ENCODE data around the gene DAPK1.

DAPK1 gene

DNA sequence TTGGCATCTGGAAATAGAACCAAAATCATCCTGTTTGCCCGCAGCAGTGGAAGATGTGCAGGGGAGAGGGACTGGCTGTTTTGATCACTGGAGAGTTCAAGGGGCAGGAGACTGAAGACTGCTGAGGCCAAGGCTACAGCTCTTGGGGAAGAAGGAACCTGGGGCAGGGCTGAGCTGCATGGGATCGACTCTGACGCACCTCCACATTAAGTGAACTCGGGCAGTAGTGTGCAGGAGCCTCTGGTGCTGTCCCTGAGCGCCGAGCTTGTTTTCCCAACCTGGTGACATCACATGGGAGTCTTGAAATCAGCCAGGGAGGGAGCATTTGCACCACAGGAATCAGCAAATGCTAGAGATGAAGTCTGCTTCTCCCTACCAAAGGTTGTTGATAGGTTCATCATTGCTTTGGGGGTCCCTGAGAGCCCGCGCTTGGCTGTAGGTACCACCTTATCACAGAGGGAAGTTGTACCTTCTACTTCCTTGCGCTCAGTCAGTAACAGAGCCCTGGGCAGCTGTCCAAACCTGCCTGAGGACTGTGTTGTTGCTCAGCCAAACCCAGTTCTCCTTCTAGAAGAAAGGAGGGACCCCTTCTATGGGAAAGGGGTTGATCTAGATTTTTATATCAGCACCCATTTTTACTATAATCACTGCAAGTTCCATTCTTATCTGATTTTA, 175.9 kb downstream of the DAPK1 start:
- DNase-seq, result no peak

DNA sequence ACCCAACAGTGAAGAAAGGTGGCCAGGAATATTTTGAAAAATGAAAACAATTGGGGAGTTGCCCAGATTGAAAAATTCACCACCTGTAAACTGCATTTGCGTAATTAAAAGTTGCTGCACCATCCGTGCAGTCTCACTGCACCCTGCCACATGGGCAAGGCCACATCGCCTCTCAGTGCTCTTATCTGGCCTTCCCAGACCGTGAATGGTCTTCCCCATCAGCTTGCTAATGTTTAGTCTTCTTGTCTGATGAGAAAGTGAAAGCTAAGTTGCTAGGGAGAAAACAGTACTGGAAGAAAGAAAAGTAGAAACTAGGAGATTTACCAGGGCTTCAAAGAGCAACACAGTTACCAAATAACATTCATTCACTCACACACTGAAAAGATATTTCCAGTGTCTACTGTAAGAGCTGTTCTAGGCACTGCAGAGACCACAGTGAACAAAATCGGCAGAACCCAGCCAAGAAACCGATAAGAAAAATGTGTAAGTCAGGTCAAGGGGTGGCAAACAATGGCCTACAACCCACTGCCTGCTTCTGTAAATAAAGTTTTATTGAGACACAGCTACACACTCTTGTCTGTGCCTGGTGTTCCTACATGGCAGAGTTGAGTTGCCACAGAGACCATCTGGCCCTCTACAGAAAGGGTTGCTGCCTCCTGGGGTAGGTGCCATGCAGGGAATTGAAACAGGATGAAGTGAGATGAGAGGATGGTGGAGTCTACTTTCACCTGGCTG, 177.1 kb downstream of the DAPK1 start:
- DNase-seq, result no peak

DNA sequence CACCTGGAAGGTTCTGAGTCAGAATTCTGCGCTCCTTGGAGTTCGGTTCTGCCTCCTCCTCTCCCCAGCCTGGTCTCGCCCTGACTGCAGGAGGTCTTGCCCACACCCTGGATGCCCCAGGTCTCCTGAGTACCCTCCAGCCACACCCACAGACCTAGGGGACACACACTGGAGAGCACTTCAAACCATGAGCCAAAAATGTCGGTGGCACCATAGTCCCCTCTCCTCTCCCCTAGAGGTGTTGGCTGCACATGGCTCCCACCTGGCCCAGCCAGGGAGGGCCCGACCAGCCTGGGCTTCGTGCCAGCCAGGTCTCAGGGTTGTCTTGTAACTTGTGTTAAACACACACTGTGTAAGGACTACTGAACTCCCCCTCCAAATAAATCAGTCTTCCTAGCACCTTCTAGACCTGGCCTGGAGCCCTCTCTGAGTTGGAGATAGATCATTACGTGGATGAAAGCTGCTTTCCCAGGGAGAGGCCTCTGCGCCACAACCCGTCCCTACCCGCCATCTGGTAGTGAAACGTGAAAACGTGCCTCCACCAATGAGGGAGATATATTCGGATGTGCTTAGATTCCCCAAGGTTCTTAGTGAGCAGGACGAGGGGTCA, 178.3 kb downstream of the DAPK1 start:
- no peak for DNase-seq

DNA sequence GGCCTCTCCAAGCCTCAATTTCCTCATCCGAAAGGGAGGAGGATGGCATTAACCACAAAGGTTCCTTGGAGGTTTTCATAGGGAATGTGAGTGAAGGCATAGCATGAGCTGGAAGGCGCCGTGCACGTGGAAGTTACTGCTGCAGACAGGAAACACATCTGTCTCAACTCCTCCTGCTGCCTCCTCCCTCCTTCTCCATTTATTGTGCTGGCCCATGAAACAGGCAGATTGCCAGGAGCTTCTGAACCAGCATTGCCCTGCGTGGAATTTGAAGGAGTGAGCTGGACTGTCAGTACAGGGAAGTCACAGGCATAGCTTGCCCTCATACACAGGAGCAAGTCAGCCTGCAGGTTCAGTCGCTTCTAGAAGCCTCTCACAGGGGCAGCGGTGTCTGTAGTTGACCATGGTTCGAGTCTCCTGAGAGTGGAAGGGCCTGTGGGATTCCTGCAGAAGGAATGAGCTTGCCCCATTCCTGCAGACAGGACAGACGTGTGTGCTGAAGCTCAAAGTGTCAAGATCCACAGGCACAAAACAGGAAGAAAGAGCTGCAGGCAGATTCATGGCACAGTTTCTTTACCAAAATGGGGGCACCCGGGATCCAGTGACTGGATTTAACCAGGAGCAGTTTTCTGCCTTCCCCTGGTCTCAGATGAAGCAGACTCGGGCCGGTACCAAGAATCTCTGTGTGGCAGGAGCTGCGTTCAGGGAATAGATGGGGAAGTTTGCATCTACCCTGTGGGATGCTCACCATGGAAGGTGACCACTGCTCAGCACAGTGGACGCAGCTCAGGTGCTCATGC, 179.5 kb downstream of the DAPK1 start:
- DNase-seq, result no peak

DNA sequence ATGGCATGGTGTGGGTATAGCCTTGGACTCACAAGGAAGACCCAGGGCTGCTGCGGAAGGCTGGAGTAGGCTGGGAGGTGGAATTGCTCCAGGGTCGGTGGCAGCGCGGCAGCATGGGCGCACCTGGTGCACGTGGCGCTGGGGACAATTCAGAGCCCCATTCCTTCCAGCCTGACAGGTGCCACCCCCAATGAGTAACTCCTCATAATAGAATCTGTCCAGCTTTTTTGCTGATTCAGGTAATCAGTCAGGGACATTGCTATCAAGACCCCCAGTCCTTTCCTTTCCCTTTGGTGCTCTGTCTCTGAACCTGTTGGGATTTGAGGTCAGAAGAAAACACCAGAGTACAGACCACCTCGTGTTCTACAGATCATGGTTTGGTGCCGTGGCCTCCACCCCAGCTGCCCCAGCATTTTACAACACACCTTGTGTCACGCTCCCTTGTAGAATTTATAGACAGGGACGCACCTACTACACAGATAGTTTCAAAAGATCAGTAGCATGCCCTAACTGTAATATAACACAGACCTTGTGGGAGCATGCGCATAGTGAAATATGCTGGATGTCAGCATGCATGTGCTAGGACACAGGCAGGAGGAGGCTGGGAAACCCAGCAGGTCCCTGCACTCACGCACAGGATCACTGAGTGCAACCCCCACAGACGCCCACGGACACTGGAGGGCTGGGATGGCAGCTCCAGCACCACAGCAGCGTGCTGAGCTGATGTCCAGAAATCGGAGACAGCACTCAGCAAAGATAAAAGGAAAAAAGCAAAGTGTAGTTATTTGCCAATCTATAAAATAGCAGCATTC, 180.3 kb downstream of the DAPK1 start:
- DNase-seq, result no peak

DNA sequence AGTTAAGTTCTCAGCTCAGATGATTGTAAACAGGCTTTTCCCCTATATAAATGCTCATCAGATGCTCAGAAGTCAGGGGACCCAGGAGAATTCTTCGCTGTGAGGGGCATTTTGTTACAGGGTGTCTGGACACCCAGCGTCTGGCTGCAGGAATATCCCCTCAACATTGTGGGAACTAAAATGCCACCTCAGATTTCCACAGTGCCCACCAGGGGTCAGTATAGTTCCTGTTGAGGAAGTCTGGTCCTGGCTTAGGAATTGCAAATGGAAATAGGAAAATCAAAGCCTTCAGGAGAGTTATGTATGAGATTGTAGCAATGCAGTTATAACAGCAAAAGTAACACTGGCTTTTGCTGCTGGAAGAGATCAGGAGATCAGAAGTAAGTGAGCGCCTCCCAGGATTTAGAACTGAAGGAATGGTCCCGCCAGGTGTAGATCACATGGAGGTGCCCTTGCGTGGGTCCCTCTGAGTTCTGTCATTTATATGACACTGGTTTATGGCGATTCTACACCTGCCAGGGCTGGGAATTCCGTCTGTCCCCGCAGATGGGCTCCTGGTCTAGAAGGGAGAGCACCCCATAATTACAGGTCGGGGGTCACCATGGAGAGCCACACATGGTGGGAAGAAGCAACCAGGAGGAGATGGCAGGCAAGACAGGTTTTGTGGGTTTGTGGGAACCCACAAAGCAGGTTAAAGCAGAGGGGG, 181.1 kb downstream of the DAPK1 start:
- DNase-seq, result peak; percentile 31 to 68

DNA sequence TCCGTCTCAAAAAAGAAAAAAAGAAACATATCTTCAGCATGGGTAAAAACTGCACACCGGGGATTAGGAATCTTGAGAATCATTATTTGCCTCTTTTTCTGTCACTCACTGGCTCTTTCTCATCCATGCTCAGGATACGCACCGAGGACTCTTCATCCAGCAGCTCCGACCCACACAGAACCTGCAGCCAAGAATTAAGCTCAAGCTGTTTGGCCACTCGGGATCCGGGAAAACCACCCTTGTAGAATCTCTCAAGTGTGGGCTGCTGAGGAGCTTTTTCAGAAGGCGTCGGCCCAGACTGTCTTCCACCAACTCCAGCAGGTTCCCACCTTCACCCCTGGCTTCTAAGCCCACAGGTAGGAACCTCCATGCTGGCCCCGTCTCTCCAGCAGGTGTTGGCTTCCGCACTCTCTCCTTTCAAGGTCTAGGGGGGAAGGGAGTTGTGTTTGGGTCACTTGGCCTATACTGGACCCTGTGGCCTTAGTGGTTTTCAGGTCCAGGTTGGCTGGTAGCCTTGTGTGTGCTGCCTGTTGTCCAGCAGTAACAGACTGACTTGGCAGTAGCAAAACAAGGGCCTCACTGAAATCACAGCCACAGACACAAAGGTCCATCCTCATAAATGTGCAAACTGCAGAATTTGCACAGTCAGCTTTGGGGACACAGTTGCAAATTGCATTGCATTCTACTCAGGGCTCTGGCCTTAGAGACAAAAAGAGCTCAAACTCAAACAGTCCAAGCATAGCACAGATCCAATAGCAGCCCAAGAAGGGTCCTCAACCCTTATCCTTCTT, 183.8 kb downstream of the DAPK1 start:
- DNase-seq, result no peak

DNA sequence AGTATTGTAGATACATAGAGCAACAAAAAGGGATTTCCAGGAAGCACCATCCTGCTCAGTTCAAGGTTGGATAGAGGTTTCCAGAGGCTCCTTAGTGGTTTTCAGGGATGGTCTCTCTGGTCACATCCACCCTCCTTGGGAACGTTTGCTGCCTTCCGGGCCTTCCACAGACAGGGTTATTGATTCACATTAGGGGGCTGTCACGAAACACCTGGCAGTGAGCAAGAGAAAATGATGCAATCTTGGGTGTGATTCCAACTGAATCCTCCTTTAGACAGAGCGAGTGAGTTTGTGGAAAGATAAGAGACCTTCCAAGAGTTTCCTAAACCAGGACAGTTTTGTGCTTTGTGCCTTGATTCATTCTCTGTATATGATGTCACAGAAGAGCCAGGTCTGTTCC, 184.4 kb downstream of the DAPK1 start:
- no peak for DNase-seq

DNA sequence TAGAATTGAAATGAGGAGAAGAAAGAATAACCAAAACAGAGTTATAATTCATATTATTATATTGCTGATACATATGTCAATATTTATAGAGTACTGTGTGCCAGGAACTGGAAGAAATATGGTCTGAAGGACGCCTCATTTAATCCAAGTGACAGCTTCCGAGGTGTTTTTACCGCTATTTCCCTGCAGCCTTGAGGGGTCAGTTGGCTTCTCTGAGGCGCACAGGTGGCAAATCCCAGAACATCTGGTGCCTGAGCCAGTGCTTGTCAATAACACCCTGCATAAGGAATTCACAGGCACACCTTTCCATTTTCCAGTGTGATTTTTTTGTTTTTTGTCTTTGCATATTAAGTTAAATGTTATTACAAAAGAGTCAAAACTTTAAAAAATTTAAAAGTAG, 185.0 kb downstream of the DAPK1 start:
- DNase-seq, result no peak

DNA sequence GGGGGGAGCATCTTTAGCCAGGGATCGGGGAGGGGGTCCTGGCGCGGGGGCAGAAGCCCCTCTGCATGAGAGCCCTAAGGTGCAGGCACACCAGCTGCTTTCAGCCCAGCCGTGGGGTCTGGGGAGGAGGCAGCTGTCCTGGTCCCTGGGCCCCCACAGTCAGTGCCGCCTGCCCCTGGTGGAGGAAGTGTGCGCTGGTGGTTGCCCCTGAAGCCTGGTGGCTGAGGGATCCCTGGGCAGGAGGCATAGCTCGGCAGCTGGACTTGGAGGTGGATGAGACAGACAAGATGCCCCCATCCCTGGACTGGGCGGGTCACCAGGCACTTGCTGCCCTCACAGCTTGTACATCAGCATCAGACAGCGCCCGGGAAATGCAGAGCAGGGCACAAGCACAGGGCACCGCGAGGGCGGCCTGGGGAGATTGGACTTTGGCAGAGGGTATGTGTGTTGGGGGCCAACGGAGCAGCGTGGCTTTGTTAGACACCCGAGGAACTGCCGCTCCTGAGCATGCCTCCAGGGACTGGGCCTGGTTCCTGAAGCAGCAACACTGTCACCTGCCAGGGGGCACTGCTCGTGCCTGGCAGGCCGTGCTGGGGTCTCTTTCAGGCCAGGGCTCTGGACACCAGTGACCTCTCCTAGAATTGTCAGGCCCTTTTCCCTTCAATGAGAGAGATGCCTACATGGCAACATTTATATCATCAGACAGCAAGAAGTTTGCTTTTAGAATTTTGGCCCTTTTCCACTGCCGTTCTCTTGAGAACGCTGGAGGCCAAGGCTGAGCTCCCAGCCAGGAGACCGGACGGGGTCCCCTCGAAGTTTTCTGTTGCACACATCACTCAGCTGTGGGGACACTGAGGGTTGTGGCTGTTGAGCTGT, 186.3 kb downstream of the DAPK1 start:
- DNase-seq, result no peak

DNA sequence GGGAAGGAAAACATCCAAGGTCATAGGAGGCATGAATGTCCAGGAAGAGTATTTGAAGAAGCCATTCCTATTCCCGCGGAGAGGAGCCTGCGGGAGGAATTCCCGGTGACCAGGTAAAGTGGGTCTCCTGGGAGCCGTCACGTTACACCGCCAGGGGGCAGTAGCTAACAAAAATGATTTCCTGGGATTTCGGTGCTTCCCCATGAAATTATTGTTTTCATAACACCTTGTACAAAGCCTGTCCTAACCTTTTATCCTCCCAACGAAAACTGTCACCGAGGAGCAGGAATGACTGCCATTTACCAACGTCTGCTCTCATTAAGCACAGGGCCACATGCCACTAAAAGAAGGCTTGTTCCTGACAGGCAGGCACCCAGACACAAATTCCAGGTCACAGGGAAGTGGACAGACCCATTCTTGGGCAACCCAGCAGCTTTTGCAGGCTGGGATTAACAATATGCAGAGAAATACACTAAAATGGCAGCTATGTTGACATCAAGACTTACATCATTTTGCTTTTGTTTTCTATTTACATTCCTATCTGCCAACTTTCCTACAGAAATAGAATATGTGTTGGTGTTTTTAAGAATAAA, 187.1 kb downstream of the DAPK1 start:
- peak in 1 of 2 experiments; percentile 53 for DNase-seq

DNA sequence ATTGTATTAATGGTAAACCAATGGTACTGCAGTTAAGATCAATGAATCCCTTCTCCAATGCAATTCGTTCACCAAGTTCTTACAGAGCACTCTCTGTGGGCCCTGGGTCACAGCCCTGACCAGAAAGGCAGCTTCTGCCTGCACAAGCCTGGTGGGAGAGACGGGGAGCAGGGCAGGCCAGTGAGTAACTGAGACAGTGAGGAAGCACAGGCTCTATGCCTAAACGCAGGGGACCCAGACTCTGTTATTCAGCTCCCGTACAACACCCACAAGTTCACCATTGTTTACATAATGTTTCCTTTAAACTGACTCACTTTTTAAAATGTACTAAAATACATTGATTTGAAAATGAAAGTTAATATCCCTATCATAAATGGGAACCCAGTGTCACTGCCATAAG, 187.8 kb downstream of the DAPK1 start:
- DNase-seq, result no peak

DNA sequence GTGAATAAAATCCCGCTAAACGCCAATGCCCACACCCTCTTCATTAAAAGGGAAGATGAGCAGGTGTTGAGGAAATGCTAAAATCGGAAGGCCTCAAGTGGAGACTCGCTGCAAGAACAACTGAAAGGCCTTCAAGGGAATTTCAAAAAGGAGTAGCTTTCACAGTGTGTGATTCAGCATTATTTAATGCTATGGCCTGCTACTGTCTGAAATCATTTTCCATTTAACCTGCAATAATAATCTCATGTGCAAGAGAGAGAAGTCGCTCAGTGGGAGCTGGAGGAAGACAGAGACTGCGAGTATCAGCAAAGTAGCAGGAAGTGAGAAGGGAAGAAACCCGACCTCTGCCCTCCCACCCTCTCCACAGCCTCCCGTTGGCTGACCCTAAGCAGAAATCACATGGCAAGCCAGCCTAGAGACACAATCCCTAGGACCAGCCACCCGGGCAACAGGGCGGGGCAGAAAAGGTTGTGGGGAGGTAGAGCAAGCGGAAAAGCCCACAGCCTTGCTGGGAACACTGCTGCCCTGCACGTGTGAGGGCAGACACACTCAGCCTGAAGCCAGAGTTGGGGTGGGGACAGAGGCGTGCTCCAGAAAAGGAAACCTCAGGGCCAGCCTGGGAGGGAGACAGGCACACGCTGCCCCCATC, 188.3 kb downstream of the DAPK1 start:
- DNase-seq, result no peak

DNA sequence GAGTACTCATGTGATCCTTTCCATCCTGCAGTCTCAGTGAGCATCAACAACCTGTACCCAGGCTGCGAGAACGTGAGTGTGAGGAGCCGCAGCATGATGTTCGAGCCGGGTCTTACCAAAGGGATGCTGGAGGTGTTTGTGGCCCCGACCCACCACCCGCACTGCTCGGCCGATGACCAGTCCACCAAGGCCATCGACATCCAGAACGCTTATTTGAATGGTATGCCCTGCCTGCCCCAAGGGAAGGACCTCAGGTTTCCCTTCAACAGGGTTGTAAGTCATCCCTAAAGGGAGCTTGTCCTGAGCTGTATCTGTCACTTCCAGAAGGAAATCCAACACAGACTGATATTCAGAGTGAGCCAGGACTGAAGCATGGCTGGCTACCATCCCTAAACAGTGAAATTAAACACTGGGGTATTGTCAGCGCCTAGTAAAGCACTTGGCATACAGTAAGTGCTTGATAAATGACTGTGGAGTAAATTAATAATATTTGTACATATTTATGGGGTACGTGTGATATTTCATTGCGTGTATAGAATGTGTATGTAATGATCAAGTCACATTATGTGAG, 188.9 kb downstream of the DAPK1 start:
- no peak for DNase-seq

DNA sequence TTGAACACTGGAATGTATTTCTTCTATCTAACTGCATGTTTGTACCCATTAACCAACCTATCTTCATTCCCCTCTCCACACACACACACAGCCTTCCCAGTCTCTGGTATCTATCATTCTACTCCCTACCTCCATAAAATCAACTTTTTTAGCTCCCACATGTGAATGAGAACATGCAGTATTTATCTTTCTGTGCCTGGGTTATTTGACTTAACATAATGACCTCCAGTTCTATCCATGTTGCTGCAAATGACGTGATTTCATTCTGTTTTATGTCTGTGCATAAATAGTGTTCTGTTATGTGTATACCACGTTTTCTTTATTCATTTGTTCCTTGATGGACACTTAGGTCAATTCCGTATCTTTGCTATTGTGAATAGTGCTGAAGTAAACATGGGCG, 189.5 kb downstream of the DAPK1 start:
- DNase-seq, result no peak

DNA sequence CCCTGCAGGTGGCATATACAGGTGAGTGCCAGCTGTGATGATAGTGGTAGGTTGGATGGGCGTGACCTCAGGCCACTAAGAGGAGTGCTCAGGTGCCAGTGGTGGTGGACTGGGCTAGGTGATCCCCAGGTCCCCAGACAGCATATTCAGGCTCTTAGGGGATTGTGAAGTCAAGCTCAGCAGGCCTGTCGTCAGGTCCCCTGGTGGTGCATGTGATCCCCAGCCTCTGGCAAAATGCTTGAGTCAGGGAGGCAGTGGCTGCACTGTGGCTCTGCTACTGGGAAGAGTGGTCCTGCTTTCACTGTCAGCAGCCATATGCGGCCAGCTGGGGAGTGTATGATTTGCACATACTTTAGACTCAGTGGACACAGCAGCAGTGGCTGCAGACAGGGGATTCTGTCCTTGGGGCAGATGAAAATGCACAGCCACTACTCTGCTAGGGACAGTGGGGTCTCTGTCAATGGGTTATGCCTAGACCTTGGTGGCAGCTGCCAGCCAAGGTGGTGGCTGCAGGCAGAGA, 196.6 kb downstream of the DAPK1 start:
- DNase-seq, result no peak

DNA sequence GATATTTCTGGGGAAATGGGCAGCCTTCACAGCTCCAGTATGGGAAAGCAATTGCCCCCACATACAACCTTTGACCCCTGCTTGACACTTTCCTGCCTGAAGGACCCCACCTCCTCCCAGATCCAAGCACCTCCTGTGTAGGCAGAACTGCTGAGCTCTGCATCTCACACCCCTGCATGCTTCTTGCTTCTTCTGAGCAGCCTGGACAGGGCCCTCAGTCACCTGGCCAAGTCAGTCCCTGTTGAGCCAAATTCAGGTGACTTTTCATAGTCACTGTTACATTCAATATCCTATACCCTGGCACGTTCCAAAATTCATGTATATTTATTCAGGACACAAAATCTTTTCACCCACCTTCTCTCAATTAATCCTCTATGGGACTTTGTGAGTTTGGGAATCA, 197.9 kb downstream of the DAPK1 start:
- no peak for DNase-seq

DNA sequence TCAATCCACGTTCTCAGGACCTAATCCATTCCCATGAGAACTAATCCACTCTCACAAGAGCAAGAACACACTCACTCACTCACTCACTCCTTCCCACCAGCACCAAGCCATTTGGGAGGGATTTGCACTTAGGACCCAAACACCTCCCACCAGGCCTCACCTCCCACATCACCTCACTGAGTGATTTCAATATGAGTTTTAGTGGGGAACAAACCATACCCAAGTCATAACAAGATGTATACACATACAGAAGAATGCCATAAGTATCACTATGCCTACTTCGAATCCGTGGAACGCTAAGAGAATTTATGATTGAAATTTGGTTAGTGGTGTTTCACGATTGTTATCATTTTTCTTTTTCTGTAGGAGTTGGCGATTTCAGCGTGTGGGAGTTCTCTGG, 199.0 kb downstream of the DAPK1 start:
- no peak for DNase-seq
